HAP-1 (cell line): ENCODE results near the gene CDH13.

Experiments used
- DNase-seq, 2 experiments: peaks; one replicate each; pipeline ENCODE4 v3.0.0-alpha.2; 2016 to 2020; ENCODE audit warnings: low spot score in 2 of 2
- H3K27me3 ChIP-seq: fragments of 250-450 bp; sonication (Bioruptor Pico); 2 replicates; pipeline ENCODE4 v1.5.1; 2020; ENCODE audit warnings: low read depth, mild to moderate bottlenecking, moderate library complexity
- H3K36me3 ChIP-seq: fragments of 250-450 bp; sonication (Bioruptor Pico); replicated peaks from 2 replicates; pipeline ENCODE4 v1.5.1; 2020; ENCODE audit warnings: mild to moderate bottlenecking
- H3K4me1 ChIP-seq: fragments of 250-450 bp; sonication (Bioruptor Pico); 2 replicates; pipeline ENCODE4 v1.5.1; 2020; ENCODE audit warnings: mild to moderate bottlenecking
- H3K4me3 ChIP-seq: fragments of 250-450 bp; sonication (Bioruptor Pico); 2 replicates; pipeline ENCODE4 v1.5.1; 2020; ENCODE audit warnings: mild to moderate bottlenecking, moderate library complexity
- H3K9me3 ChIP-seq: fragments of 250-450 bp; sonication (Bioruptor Pico); 2 replicates; pipeline ENCODE4 v1.5.1; 2020; ENCODE audit warnings: mild to moderate bottlenecking, moderate library complexity
- in situ Hi-C: fragments of 300-500 bp; cut with MboI; formaldehyde crosslinking; loops from 3 replicates; pipeline ENCODE4 v1.14.3; 2020; ENCODE audit warnings: low sequenced_read_pairs, inconsistent platforms, mixed read lengths

CDH13 gene

DNA sequence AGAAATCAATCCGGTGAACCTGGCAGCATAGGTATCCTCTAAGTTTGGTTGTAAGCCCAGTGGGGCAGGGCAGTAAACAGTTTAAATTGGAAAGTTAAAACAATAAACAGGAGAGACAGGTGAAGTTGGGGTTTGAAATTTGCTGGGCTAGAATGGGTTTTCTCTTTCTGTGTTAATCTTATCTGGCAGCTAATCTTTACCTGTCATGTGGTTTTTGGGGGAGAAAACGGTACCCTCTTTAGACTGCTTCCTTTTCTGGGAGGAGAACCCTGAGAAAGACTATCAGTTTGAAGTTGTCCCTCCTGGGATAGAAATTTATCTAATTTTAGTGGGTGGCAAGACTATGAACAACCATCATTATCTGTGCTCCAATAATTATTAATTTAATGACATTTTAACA is 24.0 kb downstream of the CDH13 start:
- Histone ChIP-seq H3K9me3 (no peaks in the 10 kb centered on the region), H3K27me3 (peaks cover 4% of the 10 kb centered on the region; the same call in 1 of the 2 replicates), H3K4me3 (no peak overlapping the region), H3K4me1 (peaks cover 4% of the 10 kb centered on the region; the same call in 1 of the 2 replicates), H3K36me3 (no peaks in the 10 kb centered on the region)
- in situ Hi-C loops = no loop called here
- no peak for DNase-seq

DNA sequence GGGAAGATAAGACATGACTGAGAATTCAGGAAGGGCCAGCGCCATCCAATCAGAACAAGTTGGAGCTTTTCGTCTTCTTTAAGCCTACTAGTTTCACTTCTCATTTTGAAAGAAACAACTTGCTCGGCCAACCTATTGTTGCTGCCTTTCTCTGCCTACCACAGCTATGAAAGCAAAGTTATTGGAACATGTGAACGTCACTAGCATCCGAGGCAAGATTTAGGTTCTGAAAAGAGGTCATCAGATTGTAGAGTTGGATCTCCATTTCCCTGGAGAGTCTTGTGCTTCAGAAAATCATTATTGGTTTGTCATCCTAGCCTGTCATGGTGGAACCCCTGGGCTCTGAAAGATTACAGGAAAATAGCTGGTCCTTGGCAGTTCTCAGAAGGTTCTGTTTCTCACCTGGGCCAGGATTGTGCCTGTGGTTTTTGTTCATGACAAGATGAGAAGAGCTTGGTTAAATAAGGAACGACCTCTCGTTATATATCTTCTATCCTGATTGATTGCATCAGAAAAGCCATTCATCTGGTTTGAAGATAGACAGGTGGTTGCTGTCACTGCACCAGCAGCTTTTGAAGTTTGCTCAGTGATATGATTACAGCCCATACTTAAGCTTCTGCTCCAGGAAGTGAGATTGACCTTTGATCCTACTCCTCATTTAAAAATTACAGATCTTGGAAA is 25.3 kb downstream of the CDH13 start:
- no peak for DNase-seq
- Histone ChIP-seq H3K27me3 (peaks cover 4% of the 10 kb centered on the region; the same call in 1 of the 2 replicates), H3K4me3 (no peak overlapping the region), H3K9me3 (no peaks in the 10 kb centered on the region), H3K4me1 (peaks cover 4% of the 10 kb centered on the region; the same call in 1 of the 2 replicates), H3K36me3 (no peaks in the 10 kb centered on the region)
- in situ Hi-C loops = no loop called here

DNA sequence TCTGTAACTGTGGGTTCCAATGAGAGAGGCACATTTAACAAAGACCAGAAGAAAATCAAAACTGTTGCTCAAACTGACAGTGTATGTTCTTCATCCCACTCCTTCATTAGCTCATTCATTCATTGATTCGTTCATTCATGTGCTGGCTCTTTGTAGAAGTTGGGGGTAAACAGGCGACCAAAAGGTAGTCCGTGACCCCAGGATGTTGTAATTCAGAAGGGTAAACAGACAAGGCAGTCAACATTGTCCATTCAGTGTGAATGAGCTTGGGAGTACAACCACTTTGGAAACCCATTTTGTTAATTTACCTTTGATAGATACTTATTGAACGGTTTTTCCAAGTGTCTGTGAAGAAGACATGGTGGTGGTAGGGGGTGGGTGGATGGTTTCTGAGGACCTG is 26.1 kb downstream of the CDH13 start:
- no peak for DNase-seq
- no peaks in the 10 kb centered on the region for H3K36me3 ChIP-seq
- no peak overlapping the region for H3K4me3 ChIP-seq
- peaks cover 4% of the 10 kb centered on the region; the same call in 1 of the 2 replicates for H3K4me1 ChIP-seq
- in situ Hi-C loops = no loop called here
- no peaks in the 10 kb centered on the region for H3K9me3 ChIP-seq
- H3K27me3 ChIP-seq = peaks cover 4% of the 10 kb centered on the region; the same call in 1 of the 2 replicates

DNA sequence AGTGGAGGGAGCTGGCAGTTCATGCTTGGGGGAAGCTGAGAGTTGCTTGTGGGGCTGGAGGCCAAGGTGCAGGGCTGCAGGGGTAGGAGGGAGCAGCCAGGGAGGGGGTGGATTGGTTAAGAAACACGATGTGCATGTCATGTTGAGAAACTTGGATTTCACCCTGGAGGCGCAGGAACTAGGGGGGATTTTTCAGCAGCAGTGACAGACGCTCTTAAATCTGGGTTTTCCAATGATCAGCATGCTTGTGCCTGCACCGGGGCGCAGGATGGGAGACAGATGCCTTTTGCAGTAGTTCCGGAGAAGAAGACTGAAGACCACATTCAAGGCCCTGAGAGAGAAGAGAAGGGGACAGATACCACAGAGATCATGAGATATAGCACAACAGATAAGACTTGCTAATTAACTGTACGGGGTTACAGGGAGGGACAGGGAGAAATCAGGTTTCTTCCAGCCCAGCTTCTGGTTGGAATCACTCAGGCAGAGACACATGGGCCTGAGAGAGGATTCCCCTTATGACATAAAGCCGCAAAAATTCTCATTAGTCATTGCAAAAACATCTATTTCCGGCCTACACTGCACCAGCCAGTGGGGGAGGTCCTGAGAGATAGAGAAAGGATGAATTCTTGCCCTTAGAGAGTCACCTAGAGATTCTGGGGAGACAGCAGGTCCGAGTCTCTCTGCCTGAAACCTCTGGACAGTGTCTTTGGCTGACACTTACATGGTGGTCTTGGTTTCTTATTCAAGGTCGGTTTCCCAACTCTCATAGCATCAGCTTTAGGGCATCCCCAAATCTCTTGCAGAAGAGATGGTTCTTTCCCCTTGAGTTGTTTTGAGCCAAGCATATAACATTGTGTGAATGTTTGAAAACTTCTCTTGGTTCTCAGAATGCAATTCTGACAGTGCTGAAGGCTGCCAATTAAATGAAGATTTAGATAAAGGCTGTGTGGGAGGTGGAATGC is 27.1 kb downstream of the CDH13 start:
- Histone ChIP-seq H3K4me3 (no peak overlapping the region), H3K27me3 (peaks cover 3% of the 10 kb centered on the region; the same call in 1 of the 2 replicates), H3K9me3 (no peaks in the 10 kb centered on the region), H3K36me3 (no peaks in the 10 kb centered on the region), H3K4me1 (peaks cover 4% of the 10 kb centered on the region; the same call in 1 of the 2 replicates)
- in situ Hi-C loops = no loop called here
- no peak for DNase-seq

DNA sequence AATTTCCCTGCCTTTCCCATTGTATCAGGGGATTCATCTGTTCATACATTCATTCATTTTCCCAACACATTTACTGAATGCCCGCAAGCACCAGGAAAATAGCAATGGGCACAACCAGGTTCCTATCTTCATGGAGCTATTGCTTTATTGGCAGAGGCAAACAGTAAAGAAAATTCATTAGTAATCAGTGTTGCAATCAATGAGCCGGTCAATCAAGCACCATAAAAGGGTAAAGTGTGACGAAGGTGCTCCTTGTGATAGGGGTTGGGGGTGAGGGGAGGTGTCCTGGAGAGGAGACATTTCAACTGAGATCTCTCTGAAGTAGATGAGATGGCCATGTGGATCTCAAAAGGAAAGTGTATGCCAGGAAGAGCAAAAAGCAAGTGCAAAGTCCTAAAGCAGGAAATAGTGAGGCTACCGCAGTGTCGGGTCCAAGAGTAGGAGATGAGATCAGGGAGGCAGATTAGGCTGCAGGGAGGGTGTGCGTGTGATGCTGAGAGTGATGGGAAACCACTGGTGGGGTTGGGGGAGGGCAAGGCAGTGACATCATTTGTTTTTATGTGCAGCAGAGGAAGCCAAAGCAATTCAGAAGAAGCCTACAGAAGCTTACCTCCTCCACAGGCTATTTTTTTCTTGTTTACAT is 28.4 kb downstream of the CDH13 start:
- no peaks in the 10 kb centered on the region for H3K27me3 ChIP-seq
- no peak overlapping the region for H3K4me3 ChIP-seq
- DNase-seq = no peak
- in situ Hi-C loops = no loop called here
- H3K9me3 ChIP-seq = no peaks in the 10 kb centered on the region
- H3K36me3 ChIP-seq = no peaks in the 10 kb centered on the region
- H3K4me1 ChIP-seq = peaks cover 4% of the 10 kb centered on the region; the same call in 1 of the 2 replicates

DNA sequence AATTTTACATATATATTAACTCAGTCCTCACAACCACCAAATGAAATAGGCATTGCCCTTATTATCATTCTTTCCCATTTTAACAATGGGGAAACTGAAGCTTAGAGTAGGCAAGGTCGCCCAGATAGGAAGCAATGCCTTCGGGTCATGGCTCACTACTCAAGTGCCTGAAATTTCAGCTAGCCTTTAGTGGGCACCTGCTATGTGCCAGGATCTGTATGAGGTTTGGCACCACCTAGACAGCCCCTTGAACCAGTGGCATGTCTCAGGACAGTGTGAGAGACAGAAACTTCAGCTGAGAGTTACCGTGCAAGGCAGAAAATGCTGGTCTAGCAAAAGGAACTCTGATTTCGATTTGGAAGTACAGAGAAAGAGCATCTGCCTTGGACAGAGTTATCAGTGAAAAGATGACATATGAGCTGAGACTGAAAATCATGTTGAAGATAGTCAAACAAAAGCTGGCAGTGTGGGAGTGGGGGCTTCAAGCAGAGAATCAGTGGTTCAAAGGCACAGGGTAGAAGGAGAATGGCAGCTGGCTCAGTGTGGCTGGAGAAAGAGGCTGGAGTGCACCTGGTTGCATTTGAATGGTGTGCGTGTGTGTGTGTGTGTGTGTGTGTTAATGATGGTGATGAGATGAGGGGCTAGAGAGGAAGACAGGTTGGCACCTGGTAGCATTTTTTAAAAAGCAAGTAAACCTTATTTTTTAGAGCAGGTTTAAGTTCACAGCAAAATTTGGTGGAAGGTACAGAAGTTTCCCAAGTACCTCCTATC is 29.1 kb downstream of the CDH13 start:
- DNase-seq = no peak
- H3K4me3 ChIP-seq = no peak overlapping the region
- in situ Hi-C loops = no loop called here

DNA sequence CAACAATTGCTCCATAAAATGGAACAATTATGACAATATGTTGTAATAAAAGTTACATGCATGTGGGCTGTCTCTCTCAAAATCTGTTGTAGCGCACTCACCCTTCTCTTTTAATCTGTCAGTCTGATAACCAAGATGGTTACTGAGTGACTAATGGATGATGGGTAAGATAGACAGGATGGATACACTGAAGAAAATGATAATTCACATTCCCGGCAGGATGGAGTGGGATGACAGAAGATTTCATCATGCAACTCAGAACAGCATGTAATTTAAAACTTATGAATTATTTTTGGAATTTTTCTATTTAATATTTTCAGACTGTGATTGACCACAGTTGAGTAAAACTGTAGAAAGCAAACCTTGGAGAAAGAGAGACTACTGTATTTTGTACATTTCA is 30.5 kb downstream of the CDH13 start:
- peaks cover 4% of the 10 kb centered on the region for H3K27me3 ChIP-seq
- in situ Hi-C loops = no loop called here

More for the DNA sequence above, 29.1 kb downstream of the CDH13 start:
- Histone ChIP-seq H3K9me3 (no peaks in the 10 kb centered on the region), H3K27me3 (no peaks in the 10 kb centered on the region), H3K4me1 (peaks cover 4% of the 10 kb centered on the region; the same call in 1 of the 2 replicates), H3K36me3 (no peaks in the 10 kb centered on the region)

DNA sequence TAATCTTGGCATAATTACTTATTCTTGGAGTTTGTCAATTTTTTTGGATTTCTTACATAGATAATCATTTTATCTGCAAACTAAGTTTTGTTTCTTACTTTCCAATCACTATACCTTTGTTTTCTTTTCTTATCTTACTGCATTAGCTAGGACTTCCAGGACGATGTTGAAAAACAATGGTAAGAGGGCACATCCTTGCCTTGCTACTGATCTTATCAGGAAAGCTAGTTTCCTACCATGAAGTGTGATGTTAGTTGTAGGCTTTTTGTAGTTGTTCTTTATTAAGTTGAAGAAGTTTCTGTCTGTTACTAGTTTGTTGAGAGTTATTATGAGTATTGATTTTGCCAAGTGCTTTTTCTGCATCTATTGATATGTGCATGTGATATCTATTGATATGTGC is 31.0 kb downstream of the CDH13 start:
- no peaks in the 10 kb centered on the region for H3K36me3 ChIP-seq
- no peak overlapping the region for H3K4me3 ChIP-seq
- H3K4me1 ChIP-seq = peaks cover 4% of the 10 kb centered on the region; the same call in 1 of the 2 replicates
- in situ Hi-C loops = no loop called here
- H3K9me3 ChIP-seq = no peaks in the 10 kb centered on the region
- peaks cover 8% of the 10 kb centered on the region for H3K27me3 ChIP-seq
- DNase-seq = no peak

More for the DNA sequence above, 30.5 kb downstream of the CDH13 start:
- no peak for DNase-seq
- Histone ChIP-seq H3K36me3 (no peaks in the 10 kb centered on the region), H3K4me3 (no peak overlapping the region), H3K9me3 (no peaks in the 10 kb centered on the region), H3K4me1 (peaks cover 4% of the 10 kb centered on the region; the same call in 1 of the 2 replicates)

DNA sequence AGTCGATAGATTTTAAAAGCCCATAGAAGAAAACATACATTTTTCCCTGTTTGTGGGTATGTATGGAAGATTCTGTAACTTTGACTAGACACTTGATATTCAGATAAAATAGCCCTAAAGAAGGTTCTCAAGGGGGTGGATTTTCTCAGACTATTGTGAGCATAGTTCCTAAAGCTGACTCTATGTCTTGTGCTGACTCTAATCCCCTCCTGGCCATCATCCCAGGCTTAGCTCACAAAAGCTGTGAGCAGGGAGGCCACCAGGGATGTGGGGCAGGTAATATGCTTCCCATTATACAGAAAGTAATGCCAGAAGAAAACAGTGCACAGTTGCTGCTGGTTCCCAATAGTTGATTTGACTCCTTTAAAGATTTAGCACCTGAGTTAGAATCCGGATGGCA is 32.0 kb downstream of the CDH13 start:
- in situ Hi-C loops = no loop called here
- Histone ChIP-seq H3K9me3 (no peaks in the 10 kb centered on the region), H3K4me1 (peaks cover 4% of the 10 kb centered on the region; the same call in 1 of the 2 replicates), H3K27me3 (peaks cover 8% of the 10 kb centered on the region), H3K4me3 (no peak overlapping the region), H3K36me3 (no peaks in the 10 kb centered on the region)
- DNase-seq = no peak

DNA sequence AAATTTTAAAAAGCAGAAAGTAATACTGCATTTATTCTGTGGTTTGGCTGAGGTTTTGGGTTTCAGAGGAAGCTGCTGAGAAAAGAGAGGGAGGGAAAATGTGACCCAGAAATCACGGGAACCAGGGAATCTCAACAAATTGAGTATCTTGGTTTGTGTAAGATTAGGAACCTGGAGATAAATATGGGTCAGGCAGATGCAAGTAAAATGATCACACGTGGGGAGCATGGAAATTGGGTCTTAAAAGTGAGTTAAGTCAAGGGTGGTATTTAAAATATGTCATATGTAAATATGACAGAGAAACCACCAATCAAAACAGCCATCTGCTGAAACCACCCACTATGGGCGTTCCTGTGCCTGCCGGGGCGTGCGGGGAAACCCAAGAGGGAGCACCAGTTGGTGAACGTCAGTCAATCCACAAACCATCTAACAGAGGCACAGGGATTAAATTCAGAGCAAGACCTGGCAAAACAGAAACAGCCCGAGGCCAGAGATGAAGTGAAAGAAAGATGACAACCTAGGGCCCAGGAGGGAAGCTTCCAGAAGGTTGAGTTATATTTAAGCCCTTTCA is 33.4 kb downstream of the CDH13 start:
- H3K4me1 ChIP-seq = no peaks in the 10 kb centered on the region
- DNase-seq = no peak
- H3K36me3 ChIP-seq = no peaks in the 10 kb centered on the region
- H3K4me3 ChIP-seq = no peak overlapping the region
- no peaks in the 10 kb centered on the region for H3K9me3 ChIP-seq
- peaks cover 8% of the 10 kb centered on the region for H3K27me3 ChIP-seq
- in situ Hi-C loops = no loop called here

DNA sequence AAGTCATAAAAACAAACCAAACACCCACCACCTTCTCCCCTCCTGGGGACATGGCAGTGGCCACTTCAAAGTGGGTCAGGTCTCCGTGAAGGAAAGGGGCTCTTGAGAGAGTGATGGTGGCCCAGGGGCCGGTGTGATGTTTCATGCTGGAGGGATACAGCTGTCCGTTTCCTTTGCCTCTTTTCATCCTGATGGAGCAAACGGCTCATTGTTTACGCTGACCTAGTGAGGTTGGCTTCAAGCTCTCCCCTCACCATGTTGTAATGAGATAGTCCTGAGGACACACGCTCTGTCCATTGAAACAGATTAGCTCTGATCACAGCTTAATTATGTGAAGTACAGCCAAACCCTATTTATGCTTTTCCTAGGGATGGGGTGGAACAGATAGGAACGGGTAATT is 34.2 kb downstream of the CDH13 start:
- in situ Hi-C loops = no loop called here
- Histone ChIP-seq H3K4me3 (no peak overlapping the region), H3K4me1 (no peaks in the 10 kb centered on the region), H3K36me3 (no peaks in the 10 kb centered on the region), H3K9me3 (no peaks in the 10 kb centered on the region), H3K27me3 (peaks cover 8% of the 10 kb centered on the region)
- no peak for DNase-seq

DNA sequence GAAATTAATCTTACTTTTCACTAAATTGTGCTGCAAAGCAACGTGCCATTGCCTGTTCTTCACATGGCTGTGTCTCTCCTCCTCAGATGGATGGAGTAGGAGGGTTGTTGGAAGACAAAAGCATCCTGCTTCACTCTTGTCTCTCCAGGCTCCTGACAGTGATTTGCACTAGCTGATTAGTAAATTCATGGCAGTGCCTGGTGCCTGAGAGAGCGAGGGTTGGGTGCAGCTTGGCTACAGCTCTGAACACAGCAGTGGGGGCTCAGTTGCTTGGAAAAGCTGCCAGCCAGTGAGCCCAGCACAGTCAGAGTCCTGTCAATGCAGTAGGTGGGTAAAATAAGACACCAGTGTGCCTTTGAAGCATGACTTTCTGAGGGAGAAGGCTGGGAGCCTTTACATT is 37.4 kb downstream of the CDH13 start:
- Histone ChIP-seq H3K9me3 (no peaks in the 10 kb centered on the region), H3K36me3 (no peaks in the 10 kb centered on the region), H3K4me1 (no peaks in the 10 kb centered on the region), H3K27me3 (peaks cover 8% of the 10 kb centered on the region), H3K4me3 (no peak overlapping the region)
- no peak for DNase-seq
- in situ Hi-C loops = no loop called here

DNA sequence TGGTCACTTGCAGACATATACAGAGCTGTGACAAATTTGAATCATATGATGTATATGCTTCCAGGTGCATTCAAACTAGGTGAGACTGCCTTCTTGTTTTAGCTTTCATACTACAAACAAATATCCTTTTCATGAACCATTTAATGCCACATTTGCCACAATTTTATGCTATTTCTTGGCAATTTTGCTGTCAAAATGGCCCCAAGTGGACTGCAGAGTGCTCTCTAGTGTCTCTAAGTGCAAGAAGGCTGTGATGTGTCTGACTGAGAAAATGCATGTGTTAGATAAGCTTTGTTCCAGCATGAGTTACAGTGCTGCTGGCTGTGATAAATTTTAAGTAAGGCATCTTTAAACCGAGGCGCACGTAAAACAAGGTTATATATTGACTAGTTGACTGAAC is 38.3 kb downstream of the CDH13 start:
- H3K4me1 ChIP-seq = no peaks in the 10 kb centered on the region
- no peaks in the 10 kb centered on the region for H3K9me3 ChIP-seq
- no peaks in the 10 kb centered on the region for H3K36me3 ChIP-seq
- H3K27me3 ChIP-seq = peaks cover 8% of the 10 kb centered on the region
- in situ Hi-C loops = no loop called here
- DNase-seq = no peak
- H3K4me3 ChIP-seq = no peak overlapping the region
